ENCODE measurements around the gene SS18L1.

Gene SS18L1

DNA sequence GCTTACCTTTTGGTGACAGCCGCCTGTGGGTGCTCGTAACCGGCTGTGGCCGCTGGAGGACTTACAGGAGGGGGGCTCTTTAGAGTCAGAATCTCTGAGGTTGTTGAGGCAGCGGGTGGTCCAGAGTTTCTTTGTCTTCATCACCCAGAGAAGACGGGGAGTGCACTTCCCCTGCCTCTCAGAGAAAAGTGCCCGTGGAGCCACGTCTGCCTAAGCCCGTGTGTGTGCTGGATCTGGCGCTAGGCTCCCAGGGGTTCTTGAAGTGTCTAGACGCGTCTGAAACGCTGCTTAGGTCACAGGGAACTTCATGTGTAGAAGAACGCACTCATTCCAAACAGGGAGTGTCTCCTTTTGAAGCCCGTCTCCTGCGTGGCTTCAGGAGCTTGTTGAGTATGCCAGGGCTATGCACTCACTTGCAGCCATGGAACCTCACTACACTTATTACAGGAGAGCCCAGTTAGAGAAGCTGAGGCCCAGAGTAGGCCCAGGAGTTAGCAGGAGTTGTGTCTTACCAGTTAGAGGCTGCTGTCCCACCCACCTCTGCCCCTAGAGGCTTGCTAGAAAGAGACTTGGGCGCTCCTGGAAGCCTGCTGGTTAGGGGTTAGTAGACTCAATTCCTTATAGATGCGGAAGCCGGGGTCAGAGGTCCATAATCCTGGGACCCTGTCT lies 20.0 kb upstream of the SS18L1 start:
- peak; percentile 3; the same call in 1 of the 3 replicates for ATAC-seq

DNA sequence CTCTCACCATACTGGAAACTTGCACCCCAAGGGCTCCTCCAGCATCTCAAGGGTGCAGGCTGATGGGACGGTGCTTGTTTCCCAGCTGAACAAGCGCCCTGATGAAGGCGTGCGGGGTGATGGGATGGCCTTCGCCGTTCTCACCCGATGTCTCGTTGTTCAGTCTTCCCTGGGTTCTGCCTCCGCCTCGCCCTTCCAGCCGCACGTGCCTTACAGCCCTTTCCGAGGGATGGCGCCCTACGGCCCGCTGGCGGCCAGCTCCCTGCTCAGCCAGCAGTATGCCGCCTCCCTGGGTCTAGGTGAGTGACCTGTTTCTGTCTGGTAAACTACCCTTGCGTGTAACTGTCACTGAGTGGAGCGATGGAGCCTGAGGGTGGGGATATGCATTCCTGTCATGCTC lies 17.4 kb upstream of the SS18L1 start:
- no peak for TF ChIP-seq ZNF8 (CRISPR knock-in tag; IDR thresholded peaks at IDR 0.05)
- no peak for TF ChIP-seq ZC3H10 (CRISPR knock-in tag; IDR thresholded peaks at IDR 0.05)
- no peak for TF ChIP-seq ARNTL (CRISPR knock-in tag; IDR thresholded peaks at IDR 0.05; ENCODE audit: borderline replicate concordance, low read depth)
- no peak for TF ChIP-seq ZFP3 (CRISPR knock-in tag; IDR thresholded peaks at IDR 0.05)
- TF ChIP-seq, protein P1, sequence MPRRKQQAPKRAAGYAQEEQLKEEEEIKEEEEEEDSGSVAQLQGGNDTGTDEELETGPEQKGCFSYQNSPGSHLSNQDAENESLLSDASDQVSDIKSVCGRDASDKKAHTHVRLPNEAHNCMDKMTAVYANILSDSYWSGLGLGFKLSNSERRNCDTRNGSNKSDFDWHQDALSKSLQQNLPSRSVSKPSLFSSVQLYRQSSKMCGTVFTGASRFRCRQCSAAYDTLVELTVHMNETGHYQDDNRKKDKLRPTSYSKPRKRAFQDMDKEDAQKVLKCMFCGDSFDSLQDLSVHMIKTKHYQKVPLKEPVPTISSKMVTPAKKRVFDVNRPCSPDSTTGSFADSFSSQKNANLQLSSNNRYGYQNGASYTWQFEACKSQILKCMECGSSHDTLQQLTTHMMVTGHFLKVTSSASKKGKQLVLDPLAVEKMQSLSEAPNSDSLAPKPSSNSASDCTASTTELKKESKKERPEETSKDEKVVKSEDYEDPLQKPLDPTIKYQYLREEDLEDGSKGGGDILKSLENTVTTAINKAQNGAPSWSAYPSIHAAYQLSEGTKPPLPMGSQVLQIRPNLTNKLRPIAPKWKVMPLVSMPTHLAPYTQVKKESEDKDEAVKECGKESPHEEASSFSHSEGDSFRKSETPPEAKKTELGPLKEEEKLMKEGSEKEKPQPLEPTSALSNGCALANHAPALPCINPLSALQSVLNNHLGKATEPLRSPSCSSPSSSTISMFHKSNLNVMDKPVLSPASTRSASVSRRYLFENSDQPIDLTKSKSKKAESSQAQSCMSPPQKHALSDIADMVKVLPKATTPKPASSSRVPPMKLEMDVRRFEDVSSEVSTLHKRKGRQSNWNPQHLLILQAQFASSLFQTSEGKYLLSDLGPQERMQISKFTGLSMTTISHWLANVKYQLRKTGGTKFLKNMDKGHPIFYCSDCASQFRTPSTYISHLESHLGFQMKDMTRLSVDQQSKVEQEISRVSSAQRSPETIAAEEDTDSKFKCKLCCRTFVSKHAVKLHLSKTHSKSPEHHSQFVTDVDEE (CRISPR knock-in tag; IDR thresholded peaks at IDR 0.05) = no peak
- TF ChIP-seq, protein P2, sequence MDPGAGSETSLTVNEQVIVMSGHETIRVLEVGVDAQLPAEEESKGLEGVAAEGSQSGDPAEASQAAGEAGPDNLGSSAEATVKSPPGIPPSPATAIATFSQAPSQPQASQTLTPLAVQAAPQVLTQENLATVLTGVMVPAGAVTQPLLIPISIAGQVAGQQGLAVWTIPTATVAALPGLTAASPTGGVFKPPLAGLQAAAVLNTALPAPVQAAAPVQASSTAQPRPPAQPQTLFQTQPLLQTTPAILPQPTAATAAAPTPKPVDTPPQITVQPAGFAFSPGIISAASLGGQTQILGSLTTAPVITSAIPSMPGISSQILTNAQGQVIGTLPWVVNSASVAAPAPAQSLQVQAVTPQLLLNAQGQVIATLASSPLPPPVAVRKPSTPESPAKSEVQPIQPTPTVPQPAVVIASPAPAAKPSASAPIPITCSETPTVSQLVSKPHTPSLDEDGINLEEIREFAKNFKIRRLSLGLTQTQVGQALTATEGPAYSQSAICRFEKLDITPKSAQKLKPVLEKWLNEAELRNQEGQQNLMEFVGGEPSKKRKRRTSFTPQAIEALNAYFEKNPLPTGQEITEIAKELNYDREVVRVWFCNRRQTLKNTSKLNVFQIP (CRISPR knock-in tag; IDR thresholded peaks at IDR 0.05; ENCODE audit: borderline replicate concordance, low read depth) = no peak
- no peak for TF ChIP-seq ZNF70 (CRISPR knock-in tag; IDR thresholded peaks at IDR 0.05)
- TF ChIP-seq, protein P3, sequence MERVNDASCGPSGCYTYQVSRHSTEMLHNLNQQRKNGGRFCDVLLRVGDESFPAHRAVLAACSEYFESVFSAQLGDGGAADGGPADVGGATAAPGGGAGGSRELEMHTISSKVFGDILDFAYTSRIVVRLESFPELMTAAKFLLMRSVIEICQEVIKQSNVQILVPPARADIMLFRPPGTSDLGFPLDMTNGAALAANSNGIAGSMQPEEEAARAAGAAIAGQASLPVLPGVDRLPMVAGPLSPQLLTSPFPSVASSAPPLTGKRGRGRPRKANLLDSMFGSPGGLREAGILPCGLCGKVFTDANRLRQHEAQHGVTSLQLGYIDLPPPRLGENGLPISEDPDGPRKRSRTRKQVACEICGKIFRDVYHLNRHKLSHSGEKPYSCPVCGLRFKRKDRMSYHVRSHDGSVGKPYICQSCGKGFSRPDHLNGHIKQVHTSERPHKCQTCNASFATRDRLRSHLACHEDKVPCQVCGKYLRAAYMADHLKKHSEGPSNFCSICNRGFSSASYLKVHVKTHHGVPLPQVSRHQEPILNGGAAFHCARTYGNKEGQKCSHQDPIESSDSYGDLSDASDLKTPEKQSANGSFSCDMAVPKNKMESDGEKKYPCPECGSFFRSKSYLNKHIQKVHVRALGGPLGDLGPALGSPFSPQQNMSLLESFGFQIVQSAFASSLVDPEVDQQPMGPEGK (CRISPR knock-in tag; IDR thresholded peaks at IDR 0.05; ENCODE audit: borderline replicate concordance) = no peak
- TF ChIP-seq PPARA (CRISPR knock-in tag; IDR thresholded peaks at IDR 0.05; ENCODE audit: borderline replicate concordance) = no peak
- no peak for TF ChIP-seq ZFP30 (CRISPR knock-in tag; IDR thresholded peaks at IDR 0.05)
- TF ChIP-seq GLIS3 (CRISPR knock-in tag; IDR thresholded peaks at IDR 0.05) = no peak
- TF ChIP-seq OSR1 (CRISPR knock-in tag; IDR thresholded peaks at IDR 0.05) = no peak
- no peak for TF ChIP-seq ESRRG (CRISPR knock-in tag; IDR thresholded peaks at IDR 0.05)
- no peak for TF ChIP-seq TCF4 (CRISPR knock-in tag; IDR thresholded peaks at IDR 0.05; ENCODE audit: borderline replicate concordance)
- no peak for TF ChIP-seq ZNF565 (CRISPR knock-in tag; conservative IDR thresholded peaks at IDR 0.05; ENCODE audit: low read depth)
- no peak for TF ChIP-seq CSDC2 (CRISPR knock-in tag; IDR thresholded peaks at IDR 0.05)
- no peak for TF ChIP-seq CREB5 (CRISPR knock-in tag; IDR thresholded peaks at IDR 0.05; ENCODE audit: low read depth)
- ATAC-seq = no peak

More for the DNA sequence above, 20.0 kb upstream of the SS18L1 start:
- TF ChIP-seq ZC3H10 (CRISPR knock-in tag; IDR thresholded peaks at IDR 0.05) = no peak
- no peak for TF ChIP-seq CREB5 (CRISPR knock-in tag; IDR thresholded peaks at IDR 0.05; ENCODE audit: low read depth)
- TF ChIP-seq ZNF70 (CRISPR knock-in tag; IDR thresholded peaks at IDR 0.05) = no peak
- TF ChIP-seq ZNF565 (CRISPR knock-in tag; conservative IDR thresholded peaks at IDR 0.05; ENCODE audit: low read depth) = no peak
- TF ChIP-seq BACH2 (CRISPR knock-in tag; IDR thresholded peaks at IDR 0.05; ENCODE audit: borderline replicate concordance) = no peak
- no peak for TF ChIP-seq RARB (CRISPR knock-in tag; IDR thresholded peaks at IDR 0.05)
- TF ChIP-seq SNAI2 (CRISPR knock-in tag; IDR thresholded peaks at IDR 0.05) = no peak
- no peak for TF ChIP-seq ZFP3 (CRISPR knock-in tag; IDR thresholded peaks at IDR 0.05)
- TF ChIP-seq TCF4 (CRISPR knock-in tag; IDR thresholded peaks at IDR 0.05; ENCODE audit: borderline replicate concordance) = no peak
- no peak for TF ChIP-seq PPARA (CRISPR knock-in tag; IDR thresholded peaks at IDR 0.05; ENCODE audit: borderline replicate concordance)

DNA sequence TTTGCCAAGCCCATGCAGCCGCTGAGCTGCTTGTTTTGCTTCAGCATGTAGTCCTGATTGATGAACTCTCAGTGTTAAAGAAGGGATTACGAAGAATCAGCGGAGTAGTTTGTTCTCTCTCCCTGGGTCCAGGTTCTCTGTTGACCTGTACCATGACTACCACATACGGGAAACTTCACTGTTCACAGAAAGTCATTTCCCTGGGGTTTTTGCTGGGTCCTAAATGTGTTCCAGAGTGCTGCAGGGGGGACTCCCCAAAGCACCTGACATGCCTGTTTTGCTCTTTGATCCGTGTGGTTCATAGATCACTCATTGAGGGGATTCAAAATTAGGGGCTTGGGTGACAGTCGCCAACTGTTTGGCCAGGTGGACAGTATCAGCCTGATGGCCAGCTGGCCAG lies 15.8 kb upstream of the SS18L1 start:
- no peak for ATAC-seq
- TF ChIP-seq ZNF565 (CRISPR knock-in tag; conservative IDR thresholded peaks at IDR 0.05; ENCODE audit: low read depth) (no peak), ZFP30 (CRISPR knock-in tag; IDR thresholded peaks at IDR 0.05) (no peak), TCF4 (CRISPR knock-in tag; IDR thresholded peaks at IDR 0.05; ENCODE audit: borderline replicate concordance) (no peak), ARNTL (CRISPR knock-in tag; IDR thresholded peaks at IDR 0.05; ENCODE audit: borderline replicate concordance, low read depth) (no peak), CREB5 (CRISPR knock-in tag; IDR thresholded peaks at IDR 0.05; ENCODE audit: low read depth) (no peak), OSR1 (CRISPR knock-in tag; IDR thresholded peaks at IDR 0.05) (no peak), GLIS3 (CRISPR knock-in tag; IDR thresholded peaks at IDR 0.05) (no peak), ZC3H10 (CRISPR knock-in tag; IDR thresholded peaks at IDR 0.05) (no peak), ESRRG (CRISPR knock-in tag; IDR thresholded peaks at IDR 0.05) (no peak), RARB (CRISPR knock-in tag; IDR thresholded peaks at IDR 0.05) (no peak), CSDC2 (CRISPR knock-in tag; IDR thresholded peaks at IDR 0.05) (no peak), ZFP3 (CRISPR knock-in tag; IDR thresholded peaks at IDR 0.05) (no peak)
- TF ChIP-seq, protein P2 (CRISPR knock-in tag; IDR thresholded peaks at IDR 0.05; ENCODE audit: borderline replicate concordance, low read depth) = no peak
- TF ChIP-seq, protein P3 (CRISPR knock-in tag; IDR thresholded peaks at IDR 0.05; ENCODE audit: borderline replicate concordance) = no peak

Measured in SK-N-SH treated with all-trans-retinoic acid at 6 μM for 48 hours (cell line).